Glutamatergic neuron (in vitro differentiated cells): ENCODE measurements around the gene SESN3. TPM values are rescaled to one million over a fixed set of nuclear protein-coding genes. Genes with fewer than 3 reads are reported as not detected.
"Not testable (repeated sequence)": the region's sequence is repeated elsewhere in the genome, so short reads cannot be mapped to it uniquely, and the experiment has no call there.

ENCODE experiments used
- DNase-seq: peaks from one replicate; pipeline ENCODE4 v3.0.0; 2022
- H3K27ac Mint-ChIP-seq: one replicate; pipeline ENCODE4 v1.8.0; 2020; ENCODE audit warnings: mild to moderate bottlenecking, mixed read lengths, inconsistent platforms; ENCODE audit not compliant: unreplicated experiment
- H3K27me3 Mint-ChIP-seq: one replicate; pipeline ENCODE4 v1.8.0; 2020; ENCODE audit warnings: mild to moderate bottlenecking, moderate library complexity, mixed read lengths, inconsistent platforms; ENCODE audit not compliant: unreplicated experiment
- H3K36me3 Mint-ChIP-seq: one replicate; pipeline ENCODE4 v1.8.0; 2020; ENCODE audit warnings: mild to moderate bottlenecking, mixed read lengths, inconsistent platforms; ENCODE audit not compliant: unreplicated experiment
- H3K4me1 Mint-ChIP-seq: one replicate; pipeline ENCODE4 v1.8.0; 2020; ENCODE audit warnings: mild to moderate bottlenecking, low read depth, mixed read lengths, inconsistent platforms; ENCODE audit not compliant: unreplicated experiment
- H3K4me3 Mint-ChIP-seq: one replicate; pipeline ENCODE4 v1.8.0; 2020; ENCODE audit warnings: mild to moderate bottlenecking, mixed read lengths, inconsistent platforms; ENCODE audit not compliant: unreplicated experiment
- H3K9me3 Mint-ChIP-seq: one replicate; pipeline ENCODE4 v1.8.0; 2020; ENCODE audit warnings: mild to moderate bottlenecking, moderate library complexity, mixed read lengths, inconsistent platforms; ENCODE audit not compliant: unreplicated experiment
- CTCF ChIP-seq: fragments of 200-600 bp; sonication (generic); IDR thresholded peaks from one replicate; pipeline ENCODE4 v1.5.0; 2021; ENCODE audit not compliant: partially characterized antibody, unreplicated experiment
- long read RNA-seq: library from polyadenylated mRNA; unstranded; transcript quantifications from one replicate; pipeline ENCODE4 v2.0.0, GENCODE V29; 2020; ENCODE audit not compliant: unreplicated experiment
- total RNA-seq: library from RNA; stranded (reverse); fragmentation: NEBNext Ultra II Directional; extraction: Animal tissue kit (Norgen Biotek cat#: 25700); gene quantifications from one replicate; pipeline ENCODE4 v1.2.1, GENCODE V29; 2021; ENCODE audit not compliant: unreplicated experiment

Gene SESN3
- 213 TPM for total RNA-seq
- long read RNA-seq, full-length matches to known transcripts = 2 of 5 reads
- long read RNA-seq, partial matches to known transcripts = 0 of 5 reads
- long read RNA-seq, other reads (novel, unspliced or antisense) = 3 of 5 reads

- peak within 1 kb of the TSS; percentile 99 for H3K4me3 Mint-ChIP-seq
- no peak for TF ChIP-seq CTCF
- peak within 1 kb of the TSS; percentile 97 for H3K27ac Mint-ChIP-seq
- H3K4me1 Mint-ChIP-seq = peaks cover 31% of the 10 kb centered on the region
- peaks cover 2% of the 10 kb centered on the region for H3K27me3 Mint-ChIP-seq
- peaks cover 16% of the 10 kb centered on the region for H3K9me3 Mint-ChIP-seq
- H3K36me3 Mint-ChIP-seq = no peaks in the 10 kb centered on the region
- DNase-seq = peak; percentile 99
Observed at GRCh38 chr11:95231127-95231880, at the start of gene SESN3. Gene SESN3, minus strand, starts transcription at chr11:95231202. Its CDS starts 342 bp downstream, at chr11:95230860.

- Mint-ChIP-seq H3K27me3 (peaks cover 9% of the 10 kb centered on the region), H3K4me1 (peaks cover 52% of the 10 kb centered on the region), H3K36me3 (no peaks in the 10 kb centered on the region), H3K27ac (peak overlapping the region; percentile 80), H3K9me3 (peaks cover 6% of the 10 kb centered on the region), H3K4me3 (peak overlapping the region; percentile 53)
- no peak for TF ChIP-seq CTCF
- DNase-seq = peak; percentile 43
Observed at GRCh38 chr11:95279921-95280868, 49.2 kb upstream of the SESN3 start.

GRCh38 chr11:95277868-95278267, 46.9 kb upstream of the SESN3 start:
- peak overlapping the region; percentile 41 for H3K27ac Mint-ChIP-seq

GRCh38 chr11:95276139-95276538, 45.1 kb upstream of the SESN3 start:
- peaks cover 33% of the 10 kb centered on the region for H3K4me1 Mint-ChIP-seq
- H3K9me3 Mint-ChIP-seq = peaks cover 1% of the 10 kb centered on the region
- no peak for DNase-seq
- no peak overlapping the region for H3K27ac Mint-ChIP-seq
- H3K27me3 Mint-ChIP-seq = peaks cover 1% of the 10 kb centered on the region
- no peak overlapping the region for H3K4me3 Mint-ChIP-seq
- no peak for TF ChIP-seq CTCF
- peaks cover 5% of the 10 kb centered on the region for H3K36me3 Mint-ChIP-seq

More at GRCh38 chr11:95277868-95278267, 46.9 kb upstream of the SESN3 start:
- Mint-ChIP-seq H3K9me3 (peaks cover 5% of the 10 kb centered on the region), H3K4me1 (peaks cover 47% of the 10 kb centered on the region), H3K27me3 (peaks cover 3% of the 10 kb centered on the region), H3K36me3 (peaks cover 5% of the 10 kb centered on the region), H3K4me3 (no peak overlapping the region)
- DNase-seq = no peak
- no peak for TF ChIP-seq CTCF

- DNase-seq, H3K4me1 Mint-ChIP-seq, H3K27ac Mint-ChIP-seq, H3K36me3 Mint-ChIP-seq, H3K9me3 Mint-ChIP-seq, H3K4me3 Mint-ChIP-seq, H3K27me3 Mint-ChIP-seq: not testable (repeated sequence)
Observed at GRCh38 chr11:95273618-95274017, 42.6 kb upstream of the SESN3 start.
